Ascending aorta (tissue), 2 donors: Measurements from ENCODE around the gene SBK2. TPM values are rescaled to one million over a fixed set of nuclear protein-coding genes. Genes with fewer than 3 reads are reported as not detected.

Experiments
- DNase-seq, 2 donors: peaks; one replicate each; pipeline ENCODE4 v3.0.0-alpha.2; 2019; ENCODE audit warnings: low spot score in 2 of 2
- H3K27ac ChIP-seq, 2 donors: fragments of 200-600 bp; sonication (generic); one replicate each; pipeline ENCODE4 v1.5.1; 2016 to 2017; ENCODE audit warnings: mild to moderate bottlenecking in 1 of 2
- H3K27me3 ChIP-seq: fragments of 200-600 bp; sonication (generic); one replicate; pipeline ENCODE4 v1.5.1; 2017
- H3K36me3 ChIP-seq, 2 donors: fragments of 200-600 bp; sonication (generic); one replicate each; pipeline ENCODE4 v1.5.1; 2016
- H3K4me1 ChIP-seq, 2 donors: fragments of 200-600 bp; sonication (generic); one replicate each; pipeline ENCODE4 v1.5.1; 2016 to 2017; ENCODE audit warnings: mild to moderate bottlenecking in 1 of 2
- H3K4me3 ChIP-seq, 2 donors: fragments of 200-600 bp; sonication (generic); one replicate each; pipeline ENCODE4 v1.5.1; 2016 to 2017; ENCODE audit warnings: mild to moderate bottlenecking in 1 of 2
- H3K9me3 ChIP-seq, 2 donors: fragments of 200-600 bp; sonication (generic); one replicate each; pipeline ENCODE4 v1.5.1; 2016
- CTCF ChIP-seq, 3 experiments: fragments of 200-600 bp in 2 of 3; fragments of 450-650 bp in 1 of 3; sonication (generic) in 2 of 3; IDR thresholded peaks; one replicate each; pipeline ENCODE4 v1.5.1; 2016 to 2019; ENCODE audit warnings: antibody characterized with exemption in 3 of 3, mild to moderate bottlenecking in 1 of 3, moderate library complexity in 1 of 3
- intact Hi-C: fragments of 100-400 bp; cut with DNase I; formaldehyde crosslinking; loops from one replicate; pipeline ENCODE4 v1.15.1; 2023
- total RNA-seq: library from RNA; depleted of rRNA; stranded (reverse); fragments of >200 nt; gene quantifications from one replicate; pipeline ENCODE4 v1.1.0, GENCODE V29; 2016

The SBK2 gene
- total RNA-seq, 1 donor from 2014 or later, result not detected

DNA sequence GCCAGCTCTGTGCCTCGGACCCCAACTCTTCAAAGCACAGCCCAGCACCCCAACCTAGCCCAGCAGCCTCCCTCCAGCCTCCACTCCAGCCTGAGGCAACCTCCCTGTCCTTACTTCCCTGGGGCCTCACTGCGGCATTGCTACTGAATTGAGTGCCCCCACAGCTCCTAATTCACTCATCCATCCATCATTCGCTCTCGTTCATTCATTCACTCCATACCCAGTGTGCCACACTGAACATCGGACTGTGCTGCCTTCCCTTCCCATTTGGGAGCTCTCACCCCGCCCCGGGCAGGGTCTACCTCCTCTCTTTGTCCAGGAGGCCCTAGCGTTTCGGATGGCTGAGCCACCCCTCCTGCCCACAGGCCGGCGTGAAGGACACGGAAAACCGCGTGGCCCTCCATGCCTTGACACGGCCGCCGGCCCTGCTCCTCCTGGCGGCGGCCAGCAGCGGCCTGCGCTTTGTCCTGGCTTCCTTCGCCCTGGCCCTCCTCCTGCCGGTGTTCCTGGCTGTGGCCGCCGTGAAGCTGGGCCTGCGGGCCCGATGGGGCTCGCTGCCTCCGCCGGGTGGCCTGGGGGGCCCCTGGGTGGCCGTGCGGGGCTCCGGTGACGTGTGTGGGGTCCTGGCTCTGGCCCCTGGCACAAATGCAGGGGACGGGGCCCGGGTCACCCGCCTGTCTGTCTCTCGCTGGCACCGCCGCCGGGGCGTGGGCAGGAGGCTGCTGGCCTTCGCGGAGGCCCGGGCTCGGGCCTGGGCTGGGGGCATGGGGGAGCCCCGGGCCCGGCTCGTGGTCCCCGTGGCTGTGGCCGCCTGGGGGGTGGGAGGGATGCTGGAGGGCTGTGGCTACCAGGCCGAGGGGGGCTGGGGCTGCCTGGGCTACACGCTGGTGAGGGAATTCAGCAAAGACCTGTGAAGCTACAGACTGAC lies 50.6 kb downstream of the SBK2 start:
- peaks cover 10 to 17% of the 10 kb centered on the region in 2 donors for H3K36me3 ChIP-seq
- no peak for DNase-seq
- peak overlapping the region in 1 of 2 donors; percentile 29 for H3K4me3 ChIP-seq
- peak in 1 of 3 experiments; percentile 6 for TF ChIP-seq CTCF (IDR thresholded peaks at IDR 0.05)
- H3K9me3 ChIP-seq, result no peaks in the 10 kb centered on the region
- H3K4me1 ChIP-seq, result peaks cover 23 to 42% of the 10 kb centered on the region in 2 donors
- no peaks in the 10 kb centered on the region for H3K27me3 ChIP-seq
- peak overlapping the region; percentile 85 to 90 for H3K27ac ChIP-seq
- intact Hi-C loops, result no loop called here

GRCh38 chr19:55485439-55486011 lies 51.4 kb downstream of the SBK2 start:
- Histone ChIP-seq H3K27ac (peak overlapping the region; percentile 85 to 90), H3K4me1 (peaks cover 23 to 42% of the 10 kb centered on the region in 2 donors), H3K4me3 (peak overlapping the region; percentile 43 to 69), H3K27me3 (no peaks in the 10 kb centered on the region), H3K36me3 (peaks cover 10 to 21% of the 10 kb centered on the region in 2 donors), H3K9me3 (no peaks in the 10 kb centered on the region)
- TF ChIP-seq CTCF (IDR thresholded peaks at IDR 0.05), result no peak
- DNase-seq, result no peak
- intact Hi-C loops, result no loop called here

DNA sequence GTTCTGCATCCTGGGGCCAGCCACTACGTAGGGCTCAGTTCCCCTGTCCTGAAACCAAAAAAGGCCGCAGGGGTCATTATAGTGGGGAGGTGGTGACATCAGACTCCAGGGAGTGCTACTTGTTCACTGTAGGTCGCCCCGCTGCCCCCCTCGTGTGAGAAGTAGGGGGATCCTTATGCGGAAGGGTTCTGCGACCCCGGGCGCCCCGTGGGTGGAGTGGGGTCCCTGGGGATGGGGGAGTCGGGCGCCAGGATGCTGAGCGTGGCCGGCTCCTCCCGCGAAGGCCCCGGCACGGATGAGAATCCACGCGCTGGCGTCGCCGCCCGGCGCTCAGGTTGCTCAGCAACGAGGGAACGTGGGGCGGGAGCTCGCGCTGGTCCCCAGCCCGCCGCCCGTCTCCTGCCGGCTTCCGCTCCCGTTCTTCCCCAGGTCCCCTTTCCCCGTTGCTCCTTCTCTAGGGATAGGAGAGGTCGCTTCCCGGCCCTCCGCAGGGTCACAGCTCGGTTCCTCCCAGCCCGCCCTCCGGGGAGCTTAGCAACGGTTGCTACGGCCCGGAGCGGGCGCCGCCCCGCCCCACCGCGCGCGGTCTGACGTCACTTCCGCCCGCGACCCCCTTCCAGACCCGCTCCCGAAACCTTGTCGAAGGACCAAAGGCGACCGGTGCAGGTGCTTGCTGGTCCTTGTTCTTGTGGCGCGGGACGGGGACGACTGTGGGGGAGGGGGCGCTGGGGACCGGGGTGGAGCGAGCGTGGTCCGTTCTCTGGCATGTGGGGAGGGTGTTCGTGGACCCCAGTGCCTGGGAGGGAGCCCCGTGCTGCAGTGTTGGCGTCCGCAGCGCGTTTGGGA lies 52.1 kb downstream of the SBK2 start, which contains the start of gene NAT14:
TSS of gene NAT14 (plus strand) at position 596 of the 846 bp plus-strand sequence. CDS start 521 bp downstream, outside the sequence.
- intact Hi-C loops, result no loop called here
- Histone ChIP-seq H3K27me3 (no peaks in the 10 kb centered on the region), H3K4me3 (peak within 1 kb of the TSS; percentile 43 to 69), H3K36me3 (peaks cover 10 to 21% of the 10 kb centered on the region in 2 donors), H3K4me1 (peaks cover 23 to 42% of the 10 kb centered on the region in 2 donors), H3K27ac (peak within 1 kb of the TSS; percentile 85 to 90), H3K9me3 (no peaks in the 10 kb centered on the region)
- TF ChIP-seq CTCF (IDR thresholded peaks at IDR 0.05), result no peak
- DNase-seq, result no peak

- Histone ChIP-seq H3K36me3 (peaks cover 10 to 21% of the 10 kb centered on the region in 2 donors), H3K27ac (peak overlapping the region in 1 of 2 donors; percentile 90), H3K4me1 (peaks cover 23 to 42% of the 10 kb centered on the region in 2 donors), H3K27me3 (no peaks in the 10 kb centered on the region), H3K4me3 (peak overlapping the region; percentile 43 to 69), H3K9me3 (no peaks in the 10 kb centered on the region)
- no peak for TF ChIP-seq CTCF (IDR thresholded peaks at IDR 0.05)
- intact Hi-C loops, result no loop called here
- no peak for DNase-seq
Measured at GRCh38 chr19:55483706-55484592, 53.0 kb downstream of the SBK2 start.
